Stimulated activated CD8-positive, alpha-beta memory T cell treated with anti-CD3 and anti-CD28 coated beads, Interleukin-15, amount 100 ng/mL, for 4 hours (primary cell): ENCODE data around the gene EPHB6.

Experiments
- DNase-seq, 2 donors: peaks; one replicate each; pipeline ENCODE4 v3.0.0-alpha.2; 2020; ENCODE audit warnings: low read depth in 2 of 2

The EPHB6 gene

DNA sequence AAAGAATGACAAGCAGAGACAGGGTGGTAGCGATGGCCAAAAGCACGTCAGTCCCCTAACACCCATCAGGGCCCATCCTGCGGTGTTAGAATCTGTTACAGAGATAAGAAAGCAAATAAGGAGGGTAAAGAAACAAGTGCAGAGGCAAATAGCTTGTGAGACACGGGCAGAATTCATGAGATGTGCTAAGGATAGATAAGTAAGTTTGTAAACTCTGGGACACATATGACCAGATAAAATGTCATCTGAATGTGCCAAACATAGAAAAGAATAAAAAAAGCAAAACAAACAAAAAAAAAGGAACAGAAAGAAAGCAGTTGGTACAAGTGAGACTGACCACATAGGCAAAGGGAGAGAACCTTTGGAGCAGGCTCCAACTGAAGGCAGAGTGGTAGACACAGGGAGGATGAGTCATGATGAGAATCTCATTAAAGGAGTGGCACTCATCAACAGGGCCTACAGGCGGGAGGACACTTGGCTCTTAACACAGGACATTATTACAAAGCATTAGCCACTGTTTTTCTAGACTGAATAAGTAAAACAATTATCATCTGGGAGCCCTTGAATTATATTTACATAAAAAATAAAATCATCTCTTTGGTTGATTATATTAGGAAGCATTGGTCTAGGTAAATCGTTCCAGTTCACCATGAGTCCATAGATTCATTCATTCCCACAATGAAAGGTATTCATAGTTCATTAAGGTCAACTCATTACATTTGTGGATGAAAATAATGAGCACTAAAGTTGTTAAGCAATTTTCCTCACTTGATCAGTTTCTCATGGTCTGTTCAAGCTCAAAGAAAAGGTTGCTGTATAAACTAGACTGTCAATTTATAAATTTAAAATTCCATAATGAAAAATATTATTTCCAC is 21.5 kb upstream of the EPHB6 start:
- DNase-seq, result no peak

DNA sequence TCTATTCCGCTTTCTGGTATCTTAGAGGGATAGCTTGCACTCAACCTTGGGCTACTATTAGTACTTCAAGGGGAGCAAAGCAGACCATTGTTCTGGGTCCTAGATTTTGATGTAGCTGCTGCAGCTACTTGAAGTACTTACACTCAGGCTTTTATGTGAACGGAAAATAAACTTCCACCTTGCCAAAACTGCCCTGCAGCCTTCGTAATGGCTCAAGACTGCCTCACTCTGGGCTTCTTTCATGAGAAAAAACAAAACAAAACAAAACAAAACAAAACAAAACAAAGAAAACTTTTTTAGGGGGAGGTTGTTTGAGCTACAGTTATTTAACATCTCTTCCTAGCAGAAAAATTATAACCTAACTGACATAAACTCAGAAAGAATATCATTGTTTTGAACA is 19.4 kb upstream of the EPHB6 start:
- DNase-seq, result no peak

DNA sequence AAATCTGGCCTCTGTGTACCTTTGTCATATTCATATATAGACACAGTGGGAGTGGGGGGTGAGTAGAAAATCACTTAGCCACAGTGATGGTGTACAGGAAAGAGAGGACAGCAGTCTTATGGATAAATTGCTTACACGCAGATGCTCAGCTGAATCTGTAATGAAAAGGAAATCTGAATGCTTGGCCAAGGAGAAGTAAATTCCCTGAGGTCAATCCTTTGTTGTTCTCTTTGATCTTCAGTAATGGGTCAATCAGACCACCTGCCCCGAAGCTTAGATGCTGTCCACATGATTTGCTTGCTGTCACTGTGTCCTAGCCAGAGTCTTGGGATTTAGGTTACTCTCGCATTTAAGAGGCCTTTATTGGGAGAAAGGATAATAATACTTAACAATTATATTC is 18.4 kb upstream of the EPHB6 start:
- DNase-seq, result no peak

DNA sequence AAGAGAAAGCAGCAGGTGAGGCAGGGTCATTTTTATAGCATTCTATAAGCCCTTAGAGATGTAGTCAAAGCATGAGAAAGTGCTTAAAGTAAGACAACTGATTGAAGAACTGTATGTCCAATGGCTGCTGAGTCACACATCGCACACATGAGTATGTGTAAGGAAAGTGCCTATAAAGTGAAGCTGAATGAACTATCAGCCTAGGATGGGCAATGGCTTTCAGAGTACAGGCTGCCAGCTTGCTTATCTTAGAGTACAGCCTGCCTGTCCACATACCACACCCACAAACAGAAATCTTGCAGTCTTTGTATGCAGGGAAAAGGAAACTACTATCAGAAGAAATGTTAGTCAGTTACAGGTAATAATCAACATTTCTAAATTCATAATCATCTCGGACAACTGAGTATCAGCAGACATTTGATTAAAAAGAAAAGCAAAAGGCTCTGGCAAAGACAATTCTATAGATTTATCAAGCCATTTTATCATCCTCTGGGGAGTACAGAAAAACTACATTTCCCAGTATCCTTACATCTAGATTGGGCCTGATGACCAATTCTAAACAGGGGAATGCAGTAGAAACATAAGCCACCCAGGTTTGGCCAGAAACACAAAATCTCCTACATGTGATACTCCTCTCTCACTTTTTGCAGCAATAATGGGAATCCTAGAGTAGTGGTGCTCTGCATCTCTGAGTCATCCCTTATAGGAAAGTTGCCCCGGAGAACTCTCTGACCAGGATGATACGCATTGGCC is 16.2 kb upstream of the EPHB6 start:
- DNase-seq, result no peak

DNA sequence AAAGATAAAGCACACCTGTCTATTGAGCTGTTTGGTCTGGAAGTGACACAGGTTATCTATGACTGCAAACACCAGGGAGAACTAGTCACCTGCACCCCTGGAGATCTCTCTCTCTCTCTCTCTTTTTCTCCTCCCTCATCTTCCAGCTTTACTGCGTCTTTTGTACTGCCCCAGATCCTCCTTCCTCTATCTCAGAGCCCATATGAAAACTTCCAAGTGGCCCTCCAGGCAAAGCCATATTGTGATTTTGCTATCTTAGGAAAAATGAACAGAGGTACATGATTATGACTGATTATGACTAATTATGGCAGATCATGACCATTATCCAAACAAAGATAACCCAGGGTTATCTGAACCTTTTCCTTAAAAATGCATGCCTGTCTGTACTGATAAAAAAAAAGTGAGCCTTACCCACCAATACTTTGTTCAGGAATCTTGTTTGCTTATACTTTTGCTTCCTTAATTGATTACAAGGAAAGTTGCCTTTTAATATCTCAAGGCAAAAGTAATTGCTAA is 12.6 kb upstream of the EPHB6 start:
- DNase-seq, result no peak

DNA sequence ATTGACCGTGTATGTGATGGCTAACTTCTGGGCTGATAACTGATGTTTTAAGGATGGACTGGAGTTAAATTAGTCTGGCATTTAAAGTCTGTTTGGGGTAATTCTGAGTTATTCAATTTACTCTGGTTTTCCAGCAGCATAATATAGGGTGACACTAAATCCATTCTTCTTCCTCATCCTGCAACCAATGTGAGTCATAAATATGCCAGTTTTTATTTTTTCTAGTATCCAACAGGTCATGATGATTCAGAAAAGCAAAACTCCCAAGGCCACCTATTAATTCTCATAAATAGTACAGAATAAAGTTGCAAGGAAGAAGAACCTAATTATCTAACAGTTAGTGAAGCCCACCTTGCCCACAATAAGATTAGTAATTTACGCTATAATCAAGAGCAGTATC is 7.5 kb upstream of the EPHB6 start:
- no peak for DNase-seq

DNA sequence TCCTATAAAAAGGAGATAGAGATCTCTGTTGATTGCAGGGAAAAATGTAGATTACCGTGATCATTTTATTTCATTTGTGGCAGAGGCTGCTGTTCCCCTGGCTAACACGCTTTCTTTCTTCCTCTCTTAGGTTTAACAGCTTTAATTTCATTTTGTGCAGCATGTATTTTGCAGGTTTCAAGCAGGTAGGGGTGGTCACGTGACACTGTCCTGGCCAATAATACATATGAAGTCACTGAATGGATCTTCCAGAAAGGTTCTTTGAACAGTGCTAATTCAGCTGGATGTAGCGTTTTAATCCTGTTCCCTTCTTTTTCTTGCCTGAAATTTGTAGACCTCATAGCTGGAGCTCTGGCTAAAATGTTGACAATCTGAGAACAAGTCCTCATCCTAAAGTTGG is 3.6 kb upstream of the EPHB6 start:
- no peak for DNase-seq

DNA sequence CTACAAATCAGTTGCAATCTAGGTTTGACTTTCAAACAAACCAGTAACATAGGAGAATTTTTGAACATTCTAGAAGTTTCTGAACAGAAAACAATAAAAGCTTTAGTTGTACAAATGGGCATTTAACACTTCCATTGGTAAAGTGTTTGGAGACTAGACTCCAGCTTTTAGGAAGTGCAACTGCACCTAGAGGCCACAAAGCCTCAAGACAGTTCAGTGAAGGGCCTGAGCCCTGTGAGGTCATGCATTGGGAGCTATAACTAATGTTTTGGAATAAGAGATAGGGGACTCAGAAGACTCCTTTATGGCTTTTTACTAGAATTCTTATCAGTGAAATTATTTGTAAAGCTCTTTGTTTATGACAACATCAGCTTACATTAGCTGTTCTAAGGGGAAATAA is 3.0 kb upstream of the EPHB6 start:
- no peak for DNase-seq

DNA sequence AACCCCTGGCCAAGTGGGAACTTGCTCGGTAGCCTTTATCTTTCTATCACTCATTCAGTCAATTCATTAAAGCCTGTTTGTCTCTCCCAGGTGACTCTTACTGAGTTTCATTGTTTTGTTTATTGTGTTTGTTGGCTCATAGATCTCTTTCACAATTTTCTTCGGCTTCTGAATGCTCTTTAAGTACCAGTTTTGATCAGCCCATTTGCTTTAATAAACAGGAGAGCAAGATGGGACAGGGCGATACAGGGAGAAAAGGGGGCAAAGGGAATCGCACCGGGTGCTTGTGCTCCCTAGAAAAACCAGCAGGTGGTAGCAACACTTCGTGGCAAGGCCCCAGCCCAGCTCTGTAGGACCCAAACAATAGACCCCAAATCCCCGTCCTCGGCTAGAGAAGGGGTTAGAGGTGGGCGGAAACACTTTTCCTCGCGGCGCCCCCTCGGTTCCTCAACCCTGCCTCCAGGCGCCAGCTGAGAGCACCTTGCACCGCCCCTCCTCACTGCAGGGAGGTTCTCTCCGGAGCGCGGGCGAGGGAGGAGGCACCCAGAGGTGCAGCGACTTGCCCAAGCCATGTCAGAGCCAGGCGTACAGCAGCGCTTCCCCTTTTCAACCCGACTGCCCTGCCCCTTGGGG is 1.0 kb upstream of the EPHB6 start:
- peak; percentile 20 to 38 for DNase-seq

DNA sequence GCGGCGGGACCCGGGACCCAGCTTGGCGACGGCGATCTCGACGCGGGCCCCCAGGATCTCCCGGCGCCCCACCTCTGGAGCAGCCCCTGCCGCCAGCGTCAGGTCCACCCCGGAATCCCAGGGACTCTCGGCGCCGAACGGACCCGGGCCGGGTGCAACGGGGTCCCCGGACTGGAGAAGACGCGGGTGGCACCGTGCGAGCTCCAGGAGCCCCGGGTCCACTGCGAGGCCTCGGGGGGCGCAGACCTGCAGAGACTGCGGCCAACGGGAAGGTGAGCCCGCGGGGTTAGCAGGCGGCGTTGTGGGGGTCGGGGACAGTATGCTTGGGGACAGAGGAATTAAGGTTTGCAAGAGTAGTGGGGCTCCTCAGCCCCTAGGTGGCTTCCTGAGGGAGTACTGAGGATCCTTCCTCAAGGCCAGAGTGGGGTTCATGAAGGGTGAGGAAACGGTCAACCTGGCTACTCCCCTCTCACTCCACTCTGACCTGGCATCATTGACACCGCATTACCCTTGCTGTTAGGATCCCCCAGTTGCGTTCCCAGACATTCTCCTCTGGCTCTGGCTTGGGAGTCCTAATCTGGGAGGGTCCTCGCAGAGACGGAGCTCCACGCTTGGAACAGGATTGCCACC is 353 bp downstream of the EPHB6 start:
- no peak for DNase-seq

DNA sequence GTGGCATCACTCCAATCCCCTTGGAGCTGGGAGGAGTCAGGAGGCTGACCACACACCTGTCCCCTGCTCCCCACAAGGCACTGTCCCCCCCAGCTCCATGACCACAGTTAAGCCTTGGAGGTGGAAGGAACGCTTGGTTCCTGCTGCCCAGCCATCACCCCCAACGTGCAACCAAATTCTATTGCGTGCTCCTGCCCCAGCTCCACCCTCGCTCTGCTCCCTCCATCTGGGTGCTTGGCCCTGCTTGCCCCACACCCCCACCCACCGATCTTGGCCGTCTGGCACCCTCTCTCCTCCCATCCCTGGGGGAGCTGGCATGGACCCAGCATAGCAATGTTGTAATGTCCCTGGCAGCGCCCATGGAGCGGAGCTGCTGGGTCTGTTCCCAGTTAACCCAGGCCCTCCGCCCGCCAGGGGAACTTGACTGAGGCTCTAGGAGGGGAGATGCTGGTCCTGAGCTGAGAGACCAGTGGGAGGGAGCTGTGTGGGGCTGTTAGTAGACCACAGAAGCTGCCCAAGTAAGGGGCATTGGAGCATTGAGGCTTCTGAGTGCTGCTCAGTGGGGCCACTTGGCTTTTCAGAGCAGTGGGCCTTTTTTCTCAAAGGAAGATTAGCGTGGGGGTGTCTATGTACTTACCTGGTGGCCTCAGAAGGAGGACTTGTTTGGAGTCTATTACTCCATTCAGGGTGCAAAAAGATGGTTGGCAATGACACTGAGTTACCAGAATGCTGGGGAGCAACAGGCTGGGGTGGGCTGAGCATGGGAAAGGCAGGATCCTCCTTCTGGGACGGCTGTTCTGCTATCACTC is 1.1 kb downstream of the EPHB6 start:
- no peak for DNase-seq

DNA sequence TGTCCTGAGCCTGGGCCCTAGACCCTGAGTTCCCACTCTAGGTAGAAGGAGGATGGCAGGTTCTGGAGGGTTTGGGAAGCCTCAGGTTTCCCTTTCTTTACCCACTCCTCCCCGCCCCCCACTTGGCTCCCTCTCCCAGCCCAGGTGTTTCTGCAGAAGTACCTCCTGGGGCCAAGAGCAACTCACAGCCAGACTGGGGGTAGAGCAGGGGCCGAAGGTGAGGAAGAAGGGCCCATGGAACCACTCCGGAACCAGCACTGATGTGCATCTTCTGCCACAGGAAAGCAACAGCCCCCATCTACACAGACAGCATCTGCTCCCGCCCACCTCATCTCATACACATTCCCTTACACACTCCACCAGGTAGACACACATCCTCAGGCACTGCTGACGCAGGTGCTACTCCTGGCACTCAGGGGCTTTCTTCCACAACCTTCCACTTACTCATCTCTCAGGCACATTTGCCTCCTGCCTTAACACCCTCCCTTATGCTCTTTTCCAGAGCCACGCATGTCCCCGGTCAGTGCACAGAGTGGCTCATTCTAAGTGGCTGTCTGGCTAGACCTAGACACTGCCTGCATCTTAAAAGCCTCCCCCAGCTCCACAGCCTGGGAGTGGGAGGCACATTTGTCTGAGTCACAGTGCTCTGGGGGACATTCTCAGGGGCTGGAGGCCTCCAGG is 1.8 kb downstream of the EPHB6 start:
- no peak for DNase-seq

DNA sequence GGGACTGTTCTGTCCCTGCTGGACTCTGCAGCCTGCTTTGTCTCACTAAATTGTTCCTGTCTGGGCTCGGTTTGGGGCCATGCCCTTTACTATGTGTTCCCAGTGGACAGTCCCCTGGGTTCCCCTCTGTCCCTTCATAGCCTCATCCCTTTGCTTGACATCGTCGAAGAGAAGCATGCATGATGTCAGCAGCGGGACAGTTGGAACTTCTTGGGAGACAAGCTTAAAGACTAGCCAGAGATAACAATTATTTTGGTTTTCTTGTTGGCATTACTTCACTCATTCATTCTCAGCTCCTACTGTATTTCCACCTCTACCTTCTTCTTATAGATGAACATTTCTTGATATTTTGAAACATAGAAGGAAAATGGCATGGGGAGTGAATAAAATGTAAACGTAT is 2.7 kb downstream of the EPHB6 start:
- DNase-seq, result no peak

DNA sequence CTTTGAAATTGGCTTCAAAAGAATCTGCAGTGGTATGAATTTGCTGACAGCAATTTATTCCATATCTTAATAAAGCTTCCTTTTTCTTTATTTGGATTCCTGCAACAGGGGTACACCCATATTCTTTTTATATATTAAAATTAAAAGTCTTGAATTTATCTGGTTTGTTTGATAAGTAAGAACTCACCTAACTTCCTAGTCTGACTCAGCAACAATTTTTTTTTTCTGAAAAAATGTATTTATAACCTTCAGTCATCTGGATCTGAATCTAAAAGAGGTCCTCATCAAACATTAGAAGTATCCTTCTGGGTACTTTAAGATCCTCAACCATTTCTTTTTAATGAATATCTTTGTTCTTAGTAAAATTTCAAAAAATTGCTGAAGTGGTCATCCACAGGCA is 4.5 kb downstream of the EPHB6 start:
- no peak for DNase-seq

DNA sequence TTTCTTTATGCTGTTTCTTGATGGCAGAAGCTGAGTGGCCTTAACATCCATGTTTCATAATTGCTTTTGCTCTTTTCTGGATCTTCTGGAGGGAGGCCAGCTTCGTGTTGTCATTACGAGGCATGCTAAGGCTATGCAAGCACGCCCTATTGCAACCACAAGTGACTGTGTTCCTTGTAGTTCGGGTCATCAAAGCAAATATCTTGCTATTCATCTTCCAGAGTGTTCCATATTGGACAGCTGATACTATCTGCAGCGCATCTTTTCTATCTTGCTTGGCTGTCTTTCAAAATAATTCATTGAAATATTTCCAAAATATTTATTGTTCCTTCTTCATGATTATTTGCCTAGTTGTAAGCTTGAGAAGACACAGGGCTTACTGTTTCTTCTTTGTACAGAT is 5.0 kb downstream of the EPHB6 start:
- no peak for DNase-seq

DNA sequence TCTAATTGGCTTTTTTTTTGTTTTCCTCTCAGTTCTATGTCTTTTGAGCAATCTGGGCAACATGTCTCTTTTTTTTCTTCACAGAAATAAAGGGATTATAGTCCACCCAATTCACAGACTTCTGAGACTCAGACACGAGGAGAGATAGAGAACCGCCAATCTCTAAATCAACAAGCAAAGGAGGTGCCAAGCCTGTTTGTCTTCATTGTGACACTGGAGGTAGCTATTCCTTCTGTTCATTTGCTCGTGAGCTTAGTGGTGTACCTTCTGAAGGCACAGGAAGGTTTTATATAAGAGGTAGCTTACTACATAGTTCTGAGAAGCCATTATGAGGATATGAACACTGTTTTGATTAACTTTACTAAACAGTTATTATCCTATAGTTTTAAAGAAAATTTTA is 6.1 kb downstream of the EPHB6 start:
- DNase-seq, result no peak

DNA sequence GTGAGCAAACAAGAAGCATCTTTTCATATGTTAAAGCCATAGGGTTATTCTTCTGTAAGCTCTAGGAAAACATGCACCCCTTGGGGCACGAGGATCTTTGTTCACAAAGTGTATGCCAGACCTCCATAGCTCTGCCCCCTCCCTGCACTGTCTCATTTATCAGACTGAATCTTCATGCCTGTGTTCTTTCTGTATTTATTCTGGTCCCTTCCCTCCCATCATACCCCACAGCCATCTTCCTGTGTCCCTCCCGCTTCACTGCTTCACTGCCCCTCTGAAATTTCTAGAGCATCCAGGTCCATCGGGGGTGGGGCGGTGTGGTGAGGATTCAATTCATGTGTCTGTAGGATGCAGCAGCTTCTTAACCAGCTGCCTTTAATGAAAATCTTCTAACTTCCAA is 7.5 kb downstream of the EPHB6 start:
- no peak for DNase-seq

DNA sequence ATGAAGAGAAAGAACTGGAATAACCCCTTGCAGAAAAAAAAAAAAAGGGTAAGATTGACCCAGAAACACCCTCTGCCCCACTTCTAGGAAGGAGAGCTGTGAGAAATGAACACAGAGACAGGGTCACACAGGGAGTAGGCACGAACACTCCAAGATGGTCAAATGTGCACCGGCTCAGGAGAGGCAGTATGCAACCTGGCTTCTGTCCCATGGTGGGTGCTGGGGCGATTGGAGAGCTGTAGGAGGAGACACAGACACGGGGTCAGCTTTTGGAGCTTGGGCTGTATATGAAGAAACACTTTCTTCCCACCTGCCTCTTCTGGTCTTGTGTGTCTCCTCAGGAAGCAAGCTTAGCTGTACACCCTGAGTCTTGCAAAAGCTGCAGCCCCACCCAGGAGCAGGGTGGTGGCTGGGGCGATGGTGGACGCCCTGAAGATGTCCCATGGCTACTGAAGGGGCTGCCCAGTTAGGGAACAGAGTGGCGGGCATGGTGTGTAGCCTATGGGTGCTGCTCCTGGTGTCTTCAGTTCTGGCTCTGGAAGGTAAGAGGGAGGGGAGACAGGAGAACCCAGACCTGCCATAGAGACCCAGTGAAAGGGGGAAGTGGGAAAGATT is 8.0 kb downstream of the EPHB6 start:
- DNase-seq, result no peak

DNA sequence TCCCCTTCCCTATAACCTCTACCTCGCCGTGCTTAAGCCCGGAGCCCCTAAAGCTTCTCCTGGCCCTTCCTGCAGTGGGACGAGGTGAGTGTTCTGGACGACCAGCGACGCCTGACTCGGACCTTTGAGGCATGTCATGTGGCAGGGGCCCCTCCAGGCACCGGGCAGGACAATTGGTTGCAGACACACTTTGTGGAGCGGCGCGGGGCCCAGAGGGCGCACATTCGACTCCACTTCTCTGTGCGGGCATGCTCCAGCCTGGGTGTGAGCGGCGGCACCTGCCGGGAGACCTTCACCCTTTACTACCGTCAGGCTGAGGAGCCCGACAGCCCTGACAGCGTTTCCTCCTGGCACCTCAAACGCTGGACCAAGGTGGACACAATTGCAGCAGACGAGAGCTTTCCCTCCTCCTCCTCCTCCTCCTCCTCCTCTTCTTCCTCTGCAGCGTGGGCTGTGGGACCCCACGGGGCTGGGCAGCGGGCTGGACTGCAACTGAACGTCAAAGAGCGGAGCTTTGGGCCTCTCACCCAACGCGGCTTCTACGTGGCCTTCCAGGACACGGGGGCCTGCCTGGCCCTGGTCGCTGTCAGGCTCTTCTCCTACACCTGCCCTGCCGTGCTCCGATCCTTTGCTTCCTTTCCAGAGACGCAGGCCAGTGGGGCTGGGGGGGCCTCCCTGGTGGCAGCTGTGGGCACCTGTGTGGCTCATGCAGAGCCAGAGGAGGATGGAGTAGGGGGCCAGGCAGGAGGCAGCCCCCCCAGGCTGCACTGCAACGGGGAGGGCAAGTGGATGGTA is 9.2 kb downstream of the EPHB6 start:
- DNase-seq, result no peak
